IMR-90 (cell line): ENCODE data around the gene FGR. TPM values are rescaled to one million over a fixed set of nuclear protein-coding genes. Genes with fewer than 3 reads are reported as not detected.

Source experiments
- ATAC-seq: fragments of 200-7000 bp; cut with Tn5 transposase; 2 replicates; pipeline ENCODE4 v1.9.1; 2020; ENCODE audit warnings: low read depth, mild to moderate bottlenecking, moderate library complexity
- BruUV-seq: library from RNA; stranded (reverse); fragments of 400-500 nt; replicated peaks from 2 replicates; lab custom pipeline; 2021; lab: Mats Ljungman, UMichigan
- CTCF ChIA-PET: fragments of 300-600 bp; formaldehyde crosslinking; extraction: SDS; loops from one replicate; lab custom pipeline; 2021; ENCODE audit warnings: antibody characterized with exemption; lab: Yijun Ruan, JAX
- POLR2A ChIA-PET: fragments of 300-600 bp; sonication (Branson Sonifier 250); formaldehyde crosslinking; loops from one replicate; lab custom pipeline; 2022; ENCODE audit warnings: antibody characterized with exemption; ENCODE audit not compliant: unreplicated experiment; lab: Charles Lee
- DNase-seq: peaks from one replicate; pipeline ENCODE4 v3.0.0; 2013
- H2AFZ ChIP-seq: replicated peaks from 2 replicates; pipeline ENCODE3; 2013; ENCODE audit warnings: low read length, mild to moderate bottlenecking; ENCODE audit not compliant: poor library complexity
- H2AK5ac ChIP-seq: 2 replicates; pipeline ENCODE4 v1.6.1; 2013; ENCODE audit warnings: low read depth, low read length, inconsistent platforms
- H2AK9ac ChIP-seq: replicated peaks from 2 replicates; pipeline ENCODE3; 2013; ENCODE audit warnings: mild to moderate bottlenecking, low read depth, low read length, moderate library complexity; ENCODE audit not compliant: poor library complexity
- H2BK120ac ChIP-seq: 2 replicates; pipeline ENCODE4 v1.6.1; 2013; ENCODE audit warnings: low read depth, low read length, inconsistent platforms
- H2BK15ac ChIP-seq: 3 replicates; pipeline ENCODE4 v1.6.1; 2013; ENCODE audit warnings: low read depth, low read length, inconsistent platforms
- H2BK20ac ChIP-seq: 2 replicates; pipeline ENCODE4 v1.6.1; 2013; ENCODE audit warnings: low read depth, mild to moderate bottlenecking, inconsistent platforms, low read length, moderate library complexity
- H2BK5ac ChIP-seq: 2 replicates; pipeline ENCODE4 v1.6.1; 2013; ENCODE audit warnings: mild to moderate bottlenecking, low read depth, low read length, inconsistent platforms; ENCODE audit not compliant: poor library complexity, severe bottlenecking
- H3K14ac ChIP-seq: replicated peaks from 2 replicates; pipeline ENCODE4 v1.6.1; 2013; ENCODE audit warnings: low read depth, low read length, inconsistent platforms
- H3K18ac ChIP-seq: 2 replicates; pipeline ENCODE4 v1.6.1; 2013; ENCODE audit warnings: low read depth, low read length, control low read depth
- H3K23ac ChIP-seq: 2 replicates; pipeline ENCODE4 v1.6.1; 2013; ENCODE audit warnings: low read depth, low read length, inconsistent platforms
- H3K27ac ChIP-seq: 2 replicates; pipeline ENCODE4 v1.5.1; 2013; ENCODE audit warnings: mild to moderate bottlenecking, control low read depth, low read length; ENCODE audit not compliant: insufficient read depth
- H3K27me3 ChIP-seq: 2 replicates; pipeline ENCODE4 v1.6.1; 2013; ENCODE audit warnings: low read length; ENCODE audit not compliant: control insufficient read depth, insufficient read depth
- H3K36me3 ChIP-seq: 2 replicates; pipeline ENCODE4 v1.6.1; 2013; ENCODE audit warnings: low read length, mixed read lengths; ENCODE audit not compliant: control insufficient read depth, insufficient read depth
- H3K4ac ChIP-seq: 2 replicates; pipeline ENCODE4 v1.6.1; 2013; ENCODE audit warnings: low read depth, low read length, inconsistent platforms
- H3K4me1 ChIP-seq: 2 replicates; pipeline ENCODE4 v1.6.1; 2013; ENCODE audit warnings: low read length, mixed read lengths; ENCODE audit not compliant: control insufficient read depth, insufficient read depth
- H3K4me2 ChIP-seq: 2 replicates; pipeline ENCODE4 v1.6.1; 2013; ENCODE audit warnings: low read depth, mild to moderate bottlenecking, control low read depth, low read length, moderate library complexity
- H3K4me3 ChIP-seq: 2 replicates; pipeline ENCODE4 v1.5.1; 2013; ENCODE audit warnings: low read depth, mild to moderate bottlenecking, control low read depth, low read length, moderate library complexity; ENCODE audit not compliant: insufficient read depth
- H3K56ac ChIP-seq: 2 replicates; pipeline ENCODE4 v1.6.1; 2013; ENCODE audit warnings: low read length, inconsistent platforms; ENCODE audit not compliant: insufficient read depth; ENCODE audit errors: extremely low read depth
- H3K79me1 ChIP-seq, 2 experiments: 2 replicates each; pipeline ENCODE4 v1.6.1; 2013; ENCODE audit warnings: low read length in 2 of 2, inconsistent platforms in 1 of 2, low read depth in 1 of 2
- H3K9ac ChIP-seq: 2 replicates; pipeline ENCODE4 v1.6.1; 2013; ENCODE audit warnings: low read depth, low read length, control low read depth
- H3K9me1 ChIP-seq: 2 replicates; pipeline ENCODE4 v1.6.1; 2013; ENCODE audit warnings: low read length, inconsistent platforms; ENCODE audit not compliant: insufficient read depth
- H3K9me3 ChIP-seq: 2 replicates; pipeline ENCODE4 v1.6.1; 2013; ENCODE audit warnings: low read length; ENCODE audit not compliant: control insufficient read depth, insufficient read depth
- H4K20me1 ChIP-seq: 2 replicates; pipeline ENCODE4 v1.6.1; 2013; ENCODE audit warnings: low read length, inconsistent platforms; ENCODE audit not compliant: insufficient read depth
- H4K5ac ChIP-seq: 2 replicates; pipeline ENCODE4 v1.6.1; 2013; ENCODE audit warnings: mild to moderate bottlenecking, low read depth, low read length, control low read depth
- H4K8ac ChIP-seq, 2 experiments: 2 replicates each; pipeline ENCODE4 v1.6.1; 2013; ENCODE audit warnings: low read depth in 2 of 2, low read length in 2 of 2, control low read depth in 1 of 2, inconsistent platforms in 1 of 2
- H4K91ac ChIP-seq: 2 replicates; pipeline ENCODE4 v1.6.1; 2013; ENCODE audit warnings: low read depth, low read length, inconsistent platforms; ENCODE audit not compliant: insufficient read depth
- CTCF ChIP-seq: conservative IDR thresholded peaks from 2 replicates; pipeline ENCODE4 v1.5.1; 2012; ENCODE audit warnings: mild to moderate bottlenecking, low read depth, low read length, improper control_type of control experiment
- MAZ ChIP-seq: IDR thresholded peaks from 2 replicates; pipeline ENCODE4 v1.6.1; 2012; ENCODE audit warnings: low read depth, mild to moderate bottlenecking, low read length, improper control_type of control experiment, moderate library complexity, borderline replicate concordance
- NFE2L2 ChIP-seq: fragments of 150-350 bp; IDR thresholded peaks from 2 replicates; pipeline ENCODE4 v1.6.1; 2016; ENCODE audit warnings: low read depth, mild to moderate bottlenecking, low read length
- POLR2A ChIP-seq: IDR thresholded peaks from 2 replicates; pipeline ENCODE4 v1.6.1; 2012; ENCODE audit warnings: mild to moderate bottlenecking, low read depth, low read length
- RAD21 ChIP-seq: IDR thresholded peaks from 2 replicates; pipeline ENCODE4 v1.6.1; 2012; ENCODE audit warnings: low read length, improper control_type of control experiment
- SMC3 ChIP-seq: fragments of 150-350 bp; IDR thresholded peaks from 2 replicates; pipeline ENCODE4 v1.6.1; 2016; ENCODE audit warnings: low read depth, mild to moderate bottlenecking, antibody characterized with exemption, low read length, moderate library complexity
- USF2 ChIP-seq: fragments of 150-350 bp; IDR thresholded peaks from 2 replicates; pipeline ENCODE4 v1.6.1; 2017; ENCODE audit warnings: mild to moderate bottlenecking, antibody characterized with exemption, low read length, low read depth
- WGBS, 2 experiments: methylation state at CpG; one replicate each; pipeline versions ENCODE4 v1.1.5 to v1.1.7; 2013; ENCODE audit warnings: missing lambda C conversion rate in 2 of 2; ENCODE audit not compliant: insufficient read length in 1 of 2; ENCODE audit errors: extremely low coverage in 2 of 2; 5-methylcytosine and 5-hydroxymethylcytosine counted together
- dilution Hi-C: fragments of 300-500 bp; cut with HindIII; formaldehyde crosslinking; loops from one replicate; pipeline ENCODE4 v1.14.3; 2018; ENCODE audit warnings: low sequenced_read_pairs; ENCODE audit not compliant: unreplicated experiment
- in situ Hi-C: fragments of 300-500 bp; cut with MboI; formaldehyde crosslinking; loops from 3 replicates; pipeline ENCODE4 v1.14.3; 2019; ENCODE audit warnings: low sequenced_read_pairs, inconsistent platforms, mixed read lengths
- intact Hi-C: fragments of 100-400 bp; cut with micrococcal nuclease; formaldehyde crosslinking; loops from 2 replicates; pipeline ENCODE4 v1.10.0; 2022
- polyA plus RNA-seq, 3 experiments: library from polyadenylated mRNA; depleted of rRNA; stranded (reverse); fragments of >200 nt; gene quantifications; 2 replicates each; pipeline ENCODE4 v1.2.3, GENCODE V29; 2012; ENCODE audit warnings: low replicate concordance in 1 of 3
- total RNA-seq: library from RNA; depleted of rRNA; stranded (reverse); fragments of >200 nt; gene quantifications from 2 replicates; pipeline ENCODE4 v1.2.3, GENCODE V29; 2012

FGR gene
- total and polyA plus RNA-seq, 2 of the 4 experiments (the other 2 are of a cell fraction), result not detected

GRCh38 chr1:27603681-27604578 is 31.1 kb downstream of the FGR start, which contains the start of gene AHDC1:
Gene AHDC1 (minus strand): TSS chr1:27604144. CDS start chr1:27552115, 52,029 bp downstream.
- Histone ChIP-seq H3K4me3 (peak within 1 kb of the TSS; percentile 97), H3K56ac (peak within 1 kb of the TSS; percentile 79), H2BK15ac (peak within 1 kb of the TSS; percentile 34; the same call in 1 of the 3 replicates), H4K8ac (peak within 1 kb of the TSS in 1 of 2 experiments; percentile 74; a peak in 2 of 4 replicates), H3K27me3 (no peaks in the 10 kb centered on the region), H2AK5ac (peak within 1 kb of the TSS; percentile 86), H3K4me2 (peak within 1 kb of the TSS; percentile 82), H4K5ac (peak within 1 kb of the TSS; percentile 68), H3K27ac (peak within 1 kb of the TSS; percentile 92), H3K9ac (peak within 1 kb of the TSS; percentile 92), H4K20me1 (peaks cover 37% of the 10 kb centered on the region), H2AK9ac (peak within 1 kb of the TSS; percentile 95), H3K9me3 (no peaks in the 10 kb centered on the region), H3K79me1 (peaks cover 6 to 35% of the 10 kb centered on the region in 2 experiments; a peak in 3 of 4 replicates), H2BK20ac (no peak within 1 kb of the TSS), H2BK120ac (peak within 1 kb of the TSS; percentile 60), H3K4me1 (peaks cover 18% of the 10 kb centered on the region), H2BK5ac (peak within 1 kb of the TSS; percentile 95), H3K36me3 (no peaks in the 10 kb centered on the region), H2AFZ (peak within 1 kb of the TSS; percentile 97), H3K14ac (peak within 1 kb of the TSS; percentile 99), H3K4ac (peak within 1 kb of the TSS; percentile 97), H3K23ac (peak within 1 kb of the TSS; percentile 99), H3K9me1 (peaks cover under 1% of the 10 kb centered on the region; the same call in 1 of the 2 replicates), H3K18ac (peak within 1 kb of the TSS; percentile 80), H4K91ac (peak within 1 kb of the TSS; percentile 75)
- 0% methylated on average over 37 of the region's 74 CpGs; no CpG with 5 or more reads in 1 of the 2 experiments for WGBS, 2 experiments
- CTCF ChIA-PET, result interaction anchor here (1.3 to 2.6 kb wide), 3 partner anchors 47 to 304 kb away, joined by 4 to 13 read pairs (median 5); no protein-coding TSS in a partner anchor
- ATAC-seq (peak; percentile 73), DNase-seq (peak; percentile 87)
- in situ Hi-C loops, result no loop called here
- no TSS peak for BruUV-seq
- intact Hi-C loops, result loop anchor here (2.0 to 5.0 kb wide), 2 partner anchors 47 to 117 kb away; no protein-coding TSS in a partner anchor
- dilution Hi-C loops, result no loop called here
- TF ChIP-seq NFE2L2 (no peak), CTCF (0 out of 2 replicates have a peak, but pooled peaks have one; percentile 6), SMC3 (0 out of 2 replicates have a peak, but pooled peaks have one; percentile 8), RAD21 (peak; percentile 28; the same call in 1 of the 2 replicates), MAZ (peak; percentile 92), USF2 (no peak), POLR2A (peak; percentile 85)
- POLR2A ChIA-PET, result interaction anchor here (0.6 kb wide), 1 partner anchor 54 kb away, joined by 3 read pairs; no protein-coding TSS in a partner anchor
